ENCODE data around the gene NEURL1.

NEURL1 gene

DNA sequence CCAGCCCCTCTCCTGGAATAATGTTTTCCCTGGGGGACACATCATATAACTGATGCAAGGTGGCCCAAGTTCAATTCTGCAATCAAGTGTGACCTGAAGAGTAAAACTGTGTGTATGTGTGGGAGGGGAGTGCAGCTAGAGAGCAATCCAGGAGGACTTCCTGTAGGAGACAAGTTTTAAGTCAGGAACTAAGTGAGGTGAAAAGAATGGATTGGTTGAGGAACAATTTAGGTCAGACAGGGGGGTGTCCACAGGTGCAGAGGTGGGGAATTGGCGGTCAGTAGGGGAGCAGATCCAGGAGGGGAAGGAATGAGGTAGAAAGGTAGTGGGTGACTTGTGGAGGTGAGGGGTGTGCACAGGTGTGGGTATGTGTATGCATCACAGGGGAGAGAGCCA, 82.6 kb downstream of the NEURL1 start:
- H3K4me3 ChIP-seq (ENCODE audit: insufficient read length, low read depth), result no peak overlapping the region
- H3K9me3 ChIP-seq (ENCODE audit: insufficient read depth, low read length), result no peaks in the 10 kb centered on the region
- no peaks in the 10 kb centered on the region for H3K36me3 ChIP-seq (ENCODE audit: insufficient read depth, insufficient read length, low read length)
- peaks cover 2% of the 10 kb centered on the region for H3K4me1 ChIP-seq (ENCODE audit: insufficient read depth, insufficient read length)
- TF ChIP-seq SUZ12 (IDR thresholded peaks at IDR 0.05; ENCODE audit: extremely low read depth, insufficient read depth, insufficient read length), result no peak
- no peak for TF ChIP-seq ZNF274 (IDR thresholded peaks at IDR 0.05; ENCODE audit: low read depth, low read length)
- no peak for TF ChIP-seq YY1 (IDR thresholded peaks at IDR 0.05; ENCODE audit: insufficient read depth, insufficient read length)
- no peak for DNase-seq (ENCODE audit: low read depth, low spot score)
- H3K9ac ChIP-seq (ENCODE audit: insufficient read length, low read depth), result no peak overlapping the region
- no peaks in the 10 kb centered on the region for H3K27me3 ChIP-seq (ENCODE audit: insufficient read depth, insufficient read length)

DNA sequence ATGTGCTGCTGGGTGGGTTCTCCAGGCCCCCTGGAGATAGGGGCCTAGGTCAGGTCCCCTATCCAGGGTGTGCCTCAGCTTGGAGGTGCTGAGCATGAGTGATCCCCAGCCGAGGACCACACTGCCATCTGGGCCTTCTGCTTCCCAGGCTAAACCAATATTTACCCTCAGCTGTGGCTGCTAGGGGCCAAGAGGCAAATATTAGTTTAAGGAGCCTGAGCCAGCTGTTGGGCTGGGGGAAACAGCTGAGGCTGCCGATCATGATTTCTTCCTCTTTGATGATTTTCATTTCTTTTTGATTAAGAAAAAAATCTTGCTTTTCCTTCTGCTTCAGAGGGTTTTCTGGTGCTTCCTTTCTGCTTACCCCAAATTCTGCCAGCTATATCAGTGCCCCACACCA, 83.4 kb downstream of the NEURL1 start:
- H3K27me3 ChIP-seq (ENCODE audit: insufficient read depth, insufficient read length), result no peaks in the 10 kb centered on the region
- TF ChIP-seq SUZ12 (IDR thresholded peaks at IDR 0.05; ENCODE audit: extremely low read depth, insufficient read depth, insufficient read length) (no peak), ZNF274 (IDR thresholded peaks at IDR 0.05; ENCODE audit: low read depth, low read length) (no peak), YY1 (IDR thresholded peaks at IDR 0.05; ENCODE audit: insufficient read depth, insufficient read length) (no peak)
- DNase-seq (ENCODE audit: low read depth, low spot score), result no peak
- peaks cover 2% of the 10 kb centered on the region for H3K4me1 ChIP-seq (ENCODE audit: insufficient read depth, insufficient read length)
- H3K36me3 ChIP-seq (ENCODE audit: insufficient read depth, insufficient read length, low read length), result no peaks in the 10 kb centered on the region
- H3K9ac ChIP-seq (ENCODE audit: insufficient read length, low read depth), result no peak overlapping the region
- H3K9me3 ChIP-seq (ENCODE audit: insufficient read depth, low read length), result no peaks in the 10 kb centered on the region
- H3K4me3 ChIP-seq (ENCODE audit: insufficient read length, low read depth), result no peak overlapping the region

DNA sequence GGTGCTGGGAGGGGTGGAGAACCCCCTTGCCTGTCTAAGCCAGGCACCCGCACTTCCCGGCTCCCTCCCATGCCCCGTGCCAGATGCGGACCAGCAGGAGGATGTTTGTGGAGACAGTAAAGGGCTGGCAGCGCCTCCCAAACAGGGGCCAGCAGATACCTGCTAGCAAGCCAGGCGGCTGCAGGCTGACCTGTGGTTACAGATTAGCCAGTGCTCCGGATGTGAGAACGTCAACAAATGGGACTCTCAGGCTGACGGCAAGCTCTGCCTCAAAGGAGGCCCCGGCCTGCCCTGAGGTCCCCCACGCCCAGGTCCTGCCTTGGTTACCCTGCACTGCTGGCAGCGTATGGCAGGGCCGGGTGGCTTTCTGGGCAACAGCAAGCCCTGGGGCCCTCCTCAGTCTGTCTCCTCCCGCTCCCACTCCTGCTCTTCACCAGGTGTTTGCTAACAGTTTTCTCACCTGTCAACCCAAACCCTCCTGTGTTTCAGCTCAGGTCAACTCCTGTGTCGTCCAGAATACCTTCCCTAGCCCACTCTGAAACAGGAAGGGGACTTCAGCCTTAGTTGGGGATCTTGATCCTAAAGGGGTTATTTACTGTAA, 85.4 kb downstream of the NEURL1 start:
- Histone ChIP-seq H3K36me3 (ENCODE audit: insufficient read depth, insufficient read length, low read length) (no peaks in the 10 kb centered on the region), H3K9me3 (ENCODE audit: insufficient read depth, low read length) (no peaks in the 10 kb centered on the region), H3K9ac (ENCODE audit: insufficient read length, low read depth) (no peak overlapping the region), H3K4me1 (ENCODE audit: insufficient read depth, insufficient read length) (no peaks in the 10 kb centered on the region), H3K27me3 (ENCODE audit: insufficient read depth, insufficient read length) (no peaks in the 10 kb centered on the region), H3K4me3 (ENCODE audit: insufficient read length, low read depth) (no peak overlapping the region)
- no peak for DNase-seq (ENCODE audit: low read depth, low spot score)
- TF ChIP-seq SUZ12 (IDR thresholded peaks at IDR 0.05; ENCODE audit: extremely low read depth, insufficient read depth, insufficient read length), result no peak
- no peak for TF ChIP-seq YY1 (IDR thresholded peaks at IDR 0.05; ENCODE audit: insufficient read depth, insufficient read length)
- no peak for TF ChIP-seq ZNF274 (IDR thresholded peaks at IDR 0.05; ENCODE audit: low read depth, low read length)

DNA sequence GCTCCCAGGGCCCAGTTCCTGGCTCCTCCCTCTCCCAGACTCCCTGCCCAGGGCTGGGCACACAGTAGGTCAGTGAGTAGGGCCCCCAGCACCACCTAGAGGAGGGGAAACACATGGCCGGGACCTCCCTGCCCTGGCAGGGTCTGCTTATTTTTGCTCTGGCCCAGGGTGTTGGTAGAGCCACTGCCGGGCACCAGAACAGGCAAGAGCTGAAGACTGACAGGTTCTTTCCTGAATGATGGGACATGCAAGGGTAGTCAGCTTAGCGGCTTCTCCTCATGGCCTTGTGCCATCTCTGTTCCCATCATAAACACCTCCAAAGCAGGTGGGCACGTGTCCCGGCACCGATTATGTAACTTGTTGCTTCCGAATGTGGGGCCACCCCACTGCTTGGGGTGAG, 86.5 kb downstream of the NEURL1 start:
- TF ChIP-seq ZNF274 (IDR thresholded peaks at IDR 0.05; ENCODE audit: low read depth, low read length) (no peak), SUZ12 (IDR thresholded peaks at IDR 0.05; ENCODE audit: extremely low read depth, insufficient read depth, insufficient read length) (no peak), YY1 (IDR thresholded peaks at IDR 0.05; ENCODE audit: insufficient read depth, insufficient read length) (no peak)
- DNase-seq (ENCODE audit: low read depth, low spot score), result no peak
- Histone ChIP-seq H3K9ac (ENCODE audit: insufficient read length, low read depth) (no peak overlapping the region), H3K36me3 (ENCODE audit: insufficient read depth, insufficient read length, low read length) (no peaks in the 10 kb centered on the region), H3K4me3 (ENCODE audit: insufficient read length, low read depth) (no peak overlapping the region), H3K27me3 (ENCODE audit: insufficient read depth, insufficient read length) (no peaks in the 10 kb centered on the region), H3K4me1 (ENCODE audit: insufficient read depth, insufficient read length) (no peaks in the 10 kb centered on the region), H3K9me3 (ENCODE audit: insufficient read depth, low read length) (no peaks in the 10 kb centered on the region)

DNA sequence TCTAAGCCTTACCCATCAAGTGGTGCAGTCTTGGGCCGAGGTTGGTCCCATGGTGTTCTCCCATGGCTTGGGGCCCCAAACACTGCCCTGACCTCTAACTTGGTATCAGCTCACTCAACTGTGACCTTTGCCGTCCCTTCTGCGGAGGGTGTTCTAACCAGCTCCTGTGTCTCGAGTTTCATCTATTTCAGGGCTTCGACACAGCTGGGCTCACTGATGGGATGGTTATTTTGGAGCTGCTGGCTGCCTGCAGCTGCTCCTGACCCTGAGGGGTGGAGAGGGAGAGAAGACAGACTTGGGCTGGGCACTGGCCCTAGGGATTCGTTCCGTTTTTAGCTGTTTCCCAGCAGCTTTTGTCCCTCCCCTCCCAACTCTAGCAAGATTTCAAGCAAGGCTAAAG, 86.9 kb downstream of the NEURL1 start:
- H3K4me1 ChIP-seq (ENCODE audit: insufficient read depth, insufficient read length), result no peaks in the 10 kb centered on the region
- no peaks in the 10 kb centered on the region for H3K36me3 ChIP-seq (ENCODE audit: insufficient read depth, insufficient read length, low read length)
- DNase-seq (ENCODE audit: low read depth, low spot score), result no peak
- H3K9ac ChIP-seq (ENCODE audit: insufficient read length, low read depth), result no peak overlapping the region
- H3K9me3 ChIP-seq (ENCODE audit: insufficient read depth, low read length), result no peaks in the 10 kb centered on the region
- H3K27me3 ChIP-seq (ENCODE audit: insufficient read depth, insufficient read length), result no peaks in the 10 kb centered on the region
- TF ChIP-seq SUZ12 (IDR thresholded peaks at IDR 0.05; ENCODE audit: extremely low read depth, insufficient read depth, insufficient read length) (no peak), ZNF274 (IDR thresholded peaks at IDR 0.05; ENCODE audit: low read depth, low read length) (no peak), YY1 (IDR thresholded peaks at IDR 0.05; ENCODE audit: insufficient read depth, insufficient read length) (no peak)
- H3K4me3 ChIP-seq (ENCODE audit: insufficient read length, low read depth), result no peak overlapping the region

DNA sequence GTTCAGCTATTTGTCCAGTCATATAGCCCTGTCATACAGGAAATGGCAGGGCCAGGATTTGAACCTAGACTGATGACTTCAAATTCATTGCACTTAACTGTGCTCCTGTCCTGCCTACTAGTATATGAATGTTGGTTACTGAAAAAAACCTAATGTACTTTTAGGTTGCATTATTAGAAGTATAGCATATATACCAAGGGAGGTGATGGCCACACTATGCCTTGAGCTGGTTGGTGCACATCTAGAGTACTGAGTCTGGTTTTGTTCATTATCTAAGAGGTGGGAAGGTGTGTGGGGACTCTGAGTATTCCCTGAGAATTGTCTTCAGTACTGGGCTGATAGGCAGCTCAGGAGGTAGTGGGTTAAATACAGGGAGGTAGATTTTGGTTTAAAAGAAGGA, 88.0 kb downstream of the NEURL1 start:
- Histone ChIP-seq H3K9ac (ENCODE audit: insufficient read length, low read depth) (no peak overlapping the region), H3K9me3 (ENCODE audit: insufficient read depth, low read length) (no peaks in the 10 kb centered on the region), H3K4me1 (ENCODE audit: insufficient read depth, insufficient read length) (no peaks in the 10 kb centered on the region), H3K27me3 (ENCODE audit: insufficient read depth, insufficient read length) (no peaks in the 10 kb centered on the region), H3K4me3 (ENCODE audit: insufficient read length, low read depth) (no peak overlapping the region), H3K36me3 (ENCODE audit: insufficient read depth, insufficient read length, low read length) (no peaks in the 10 kb centered on the region)
- TF ChIP-seq YY1 (IDR thresholded peaks at IDR 0.05; ENCODE audit: insufficient read depth, insufficient read length) (no peak), SUZ12 (IDR thresholded peaks at IDR 0.05; ENCODE audit: extremely low read depth, insufficient read depth, insufficient read length) (no peak), ZNF274 (IDR thresholded peaks at IDR 0.05; ENCODE audit: low read depth, low read length) (no peak)
- DNase-seq (ENCODE audit: low read depth, low spot score), result no peak

DNA sequence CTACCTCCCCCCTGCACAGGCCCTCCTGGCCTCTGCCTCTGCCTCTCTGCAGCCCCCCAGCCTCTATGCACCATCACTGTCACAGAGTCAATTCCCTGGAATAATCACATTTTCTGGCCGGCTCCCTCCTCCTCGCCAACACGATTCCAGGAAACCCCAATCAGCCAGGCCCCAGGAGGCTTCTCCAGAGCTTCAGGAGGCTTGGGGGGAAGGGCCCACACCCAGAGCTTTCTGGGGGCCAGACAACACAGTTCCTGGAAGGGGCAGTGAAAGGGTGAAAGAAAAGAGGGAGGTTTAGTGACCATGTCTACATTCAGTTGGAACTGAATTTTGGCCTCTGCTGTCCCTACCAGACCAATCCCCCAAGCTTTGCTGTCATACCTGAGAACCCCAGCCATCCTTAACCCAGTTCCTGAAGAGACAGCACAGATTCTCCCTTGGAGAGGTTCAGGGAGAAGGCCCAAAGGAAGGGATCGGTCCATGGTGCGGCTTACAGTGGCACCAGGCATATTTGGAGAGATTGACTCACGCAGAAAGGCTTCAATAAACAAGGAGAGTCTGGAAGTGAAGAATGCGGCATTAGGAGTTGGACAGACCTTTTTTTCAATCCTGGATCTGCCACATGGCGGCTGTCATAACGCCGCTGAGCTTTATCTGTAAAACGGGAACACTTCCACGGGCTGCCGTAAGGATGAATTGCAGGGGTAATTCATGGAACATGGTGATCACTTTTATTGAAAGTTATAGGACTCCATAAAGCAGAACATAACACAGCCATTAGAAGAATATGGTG, 89.0 kb downstream of the NEURL1 start:
- TF ChIP-seq YY1 (IDR thresholded peaks at IDR 0.05; ENCODE audit: insufficient read depth, insufficient read length) (no peak), SUZ12 (IDR thresholded peaks at IDR 0.05; ENCODE audit: extremely low read depth, insufficient read depth, insufficient read length) (no peak), ZNF274 (IDR thresholded peaks at IDR 0.05; ENCODE audit: low read depth, low read length) (no peak)
- H3K4me1 ChIP-seq (ENCODE audit: insufficient read depth, insufficient read length), result no peaks in the 10 kb centered on the region
- H3K9me3 ChIP-seq (ENCODE audit: insufficient read depth, low read length), result no peaks in the 10 kb centered on the region
- no peaks in the 10 kb centered on the region for H3K27me3 ChIP-seq (ENCODE audit: insufficient read depth, insufficient read length)
- no peak overlapping the region for H3K4me3 ChIP-seq (ENCODE audit: insufficient read length, low read depth)
- H3K36me3 ChIP-seq (ENCODE audit: insufficient read depth, insufficient read length, low read length), result no peaks in the 10 kb centered on the region
- no peak for DNase-seq (ENCODE audit: low read depth, low spot score)
- H3K9ac ChIP-seq (ENCODE audit: insufficient read length, low read depth), result no peak overlapping the region
